H9 (cell line): ENCODE measurements around the gene R3HDM2. TPM values are rescaled to one million over a fixed set of nuclear protein-coding genes. Genes with fewer than 3 reads are reported as not detected.
A peak's percentile ranks its signal among the peaks of the same experiment; 100 is the strongest.

ENCODE experiments used
- DNase-seq: peaks from one replicate; pipeline ENCODE4 v3.0.0-alpha.2; 2017
- H2AFZ ChIP-seq: one replicate; pipeline ENCODE4 v1.6.1; 2013; ENCODE audit warnings: mild to moderate bottlenecking, low read length, control low read depth, moderate library complexity
- H2AK5ac ChIP-seq: 2 replicates; pipeline ENCODE4 v1.6.1; 2013; ENCODE audit warnings: low read length, control low read depth, mixed read lengths; ENCODE audit not compliant: insufficient read length
- H2BK120ac ChIP-seq: one replicate; pipeline ENCODE4 v1.6.1; 2013; ENCODE audit warnings: low read depth, mild to moderate bottlenecking, low read length, control low read depth, inconsistent platforms; ENCODE audit not compliant: poor library complexity, severe bottlenecking
- H2BK12ac ChIP-seq: 2 replicates; pipeline ENCODE4 v1.6.1; 2013; ENCODE audit warnings: low read length, control low read depth, mixed read lengths, low read depth; ENCODE audit not compliant: insufficient read length
- H2BK15ac ChIP-seq: 2 replicates; pipeline ENCODE4 v1.6.1; 2013; ENCODE audit warnings: low read depth, low read length, control low read depth
- H2BK20ac ChIP-seq: one replicate; pipeline ENCODE4 v1.6.1; 2013; ENCODE audit warnings: low read depth, mild to moderate bottlenecking, low read length, control low read depth, inconsistent platforms; ENCODE audit not compliant: poor library complexity, severe bottlenecking
- H2BK5ac ChIP-seq: 2 replicates; pipeline ENCODE4 v1.6.1; 2013; ENCODE audit warnings: low read length, control low read depth, mixed read lengths; ENCODE audit not compliant: insufficient read length
- H3K14ac ChIP-seq: 2 replicates; pipeline ENCODE4 v1.6.1; 2013; ENCODE audit warnings: low read length, control low read depth; ENCODE audit not compliant: insufficient read depth
- H3K18ac ChIP-seq: 2 replicates; pipeline ENCODE4 v1.6.1; 2013; ENCODE audit warnings: low read depth, mild to moderate bottlenecking, mixed read lengths, low read length, control low read depth; ENCODE audit not compliant: insufficient read length
- H3K23ac ChIP-seq: 2 replicates; pipeline ENCODE4 v1.6.1; 2013; ENCODE audit warnings: low read length, control low read depth, mixed read lengths, low read depth; ENCODE audit not compliant: insufficient read length
- H3K23me2 ChIP-seq: 2 replicates; pipeline ENCODE4 v1.6.1; 2013; ENCODE audit warnings: low read depth, mild to moderate bottlenecking, mixed read lengths, low read length, control low read depth; ENCODE audit not compliant: insufficient read length, poor library complexity, severe bottlenecking
- H3K27ac ChIP-seq: 2 replicates; pipeline ENCODE4 v1.5.1; 2013; ENCODE audit warnings: low read length, control low read depth, mixed read lengths, low read depth; ENCODE audit not compliant: insufficient read length
- H3K27me3 ChIP-seq: 2 replicates; pipeline ENCODE4 v1.6.1; 2013; ENCODE audit warnings: low read length, control low read depth, inconsistent platforms; ENCODE audit not compliant: insufficient read depth
- H3K4ac ChIP-seq: 2 replicates; pipeline ENCODE4 v1.6.1; 2013; ENCODE audit warnings: low read depth, mild to moderate bottlenecking, control low read depth, inconsistent platforms, low read length, moderate library complexity
- H3K4me1 ChIP-seq: 2 replicates; pipeline ENCODE4 v1.6.1; 2013; ENCODE audit warnings: low read length, control low read depth, inconsistent platforms; ENCODE audit not compliant: insufficient read depth
- H3K4me2 ChIP-seq: 2 replicates; pipeline ENCODE4 v1.6.1; 2013; ENCODE audit warnings: low read length, control low read depth, mixed read lengths; ENCODE audit not compliant: insufficient read length, insufficient read depth
- H3K56ac ChIP-seq: 2 replicates; pipeline ENCODE4 v1.6.1; 2013; ENCODE audit warnings: low read depth, mild to moderate bottlenecking, mixed read lengths, low read length, control low read depth; ENCODE audit not compliant: insufficient read length
- H3K79me1 ChIP-seq: 2 replicates; pipeline ENCODE4 v1.6.1; 2013; ENCODE audit warnings: low read depth, mild to moderate bottlenecking, moderate library complexity, low read length, control low read depth, inconsistent platforms; ENCODE audit not compliant: insufficient read depth, poor library complexity, severe bottlenecking
- H3K79me2 ChIP-seq: 2 replicates; pipeline ENCODE4 v1.6.1; 2013; ENCODE audit warnings: low read length, control low read depth, inconsistent platforms; ENCODE audit not compliant: insufficient read depth
- H3K9ac ChIP-seq: 2 replicates; pipeline ENCODE4 v1.6.1; 2013; ENCODE audit warnings: low read length, control low read depth, mixed read lengths; ENCODE audit not compliant: insufficient read length; ENCODE audit errors: extremely low read depth
- H3K9me3 ChIP-seq: one replicate; pipeline ENCODE4 v1.6.1; 2013; ENCODE audit warnings: low read depth, low read length, inconsistent platforms; ENCODE audit not compliant: control insufficient read depth
- H3T11ph ChIP-seq: one replicate; pipeline ENCODE4 v1.6.1; 2013; ENCODE audit warnings: mild to moderate bottlenecking, low read length, control low read depth, inconsistent platforms
- H4K20me1 ChIP-seq: one replicate; pipeline ENCODE4 v1.6.1; 2013; ENCODE audit not compliant: control insufficient read depth, insufficient read length, insufficient read depth
- H4K5ac ChIP-seq: 2 replicates; pipeline ENCODE4 v1.6.1; 2013; ENCODE audit warnings: low read depth, mild to moderate bottlenecking, mixed read lengths, low read length, control low read depth; ENCODE audit not compliant: insufficient read length
- H4K8ac ChIP-seq: replicated peaks from 2 replicates; pipeline ENCODE4 v1.6.1; 2013; ENCODE audit warnings: low read length, control low read depth, mixed read lengths, low read depth; ENCODE audit not compliant: insufficient read length
- H4K91ac ChIP-seq: 2 replicates; pipeline ENCODE4 v1.6.1; 2013; ENCODE audit warnings: low read depth, mild to moderate bottlenecking, moderate library complexity, mixed read lengths, low read length, control low read depth; ENCODE audit not compliant: insufficient read length
- H3K27ac Mint-ChIP-seq, 3 experiments: 2 replicates in 2 of 3; 3 replicates in 1 of 3; pipeline ENCODE4 v1.8.0; 2020 to 2021; ENCODE audit warnings: mixed read lengths in 3 of 3, mild to moderate bottlenecking in 1 of 3, moderate library complexity in 1 of 3
- H3K27me3 Mint-ChIP-seq: 2 replicates; pipeline ENCODE4 v1.8.0; 2021; ENCODE audit warnings: low read depth, mild to moderate bottlenecking, moderate library complexity, mixed read lengths
- H3K36me3 Mint-ChIP-seq, 3 experiments: 2 replicates in 2 of 3; 3 replicates in 1 of 3; pipeline ENCODE4 v1.8.0; 2020 to 2021; ENCODE audit warnings: low read depth in 3 of 3, mixed read lengths in 3 of 3; ENCODE audit not compliant: insufficient read depth in 1 of 3
- H3K4me1 Mint-ChIP-seq, 2 experiments: 2 replicates each; pipeline ENCODE4 v1.8.0; 2020; ENCODE audit warnings: mixed read lengths in 2 of 2
- H3K4me3 Mint-ChIP-seq, 2 experiments: 2 replicates in 1 of 2; 3 replicates in 1 of 2; pipeline ENCODE4 v1.8.0; 2020 to 2021; ENCODE audit warnings: mild to moderate bottlenecking in 2 of 2, mixed read lengths in 2 of 2, moderate library complexity in 1 of 2
- H3K9me3 Mint-ChIP-seq, 2 experiments: 2 replicates in 1 of 2; 3 replicates in 1 of 2; pipeline ENCODE4 v1.8.0; 2020; ENCODE audit warnings: mild to moderate bottlenecking in 2 of 2, mixed read lengths in 2 of 2, moderate library complexity in 1 of 2
- CTCF ChIP-seq: fragments of 200-600 bp; sonication (generic); conservative IDR thresholded peaks from 3 replicates; pipeline ENCODE4 v1.8.0; 2021; ENCODE audit warnings: antibody characterized with exemption, mild to moderate bottlenecking
- WGBS: extraction: QIAGEN DNeasy Blood & Tissue Kit; methylation state at CpG from one replicate; pipeline ENCODE4 v1.1.7; 2013; ENCODE audit warnings: missing lambda C conversion rate, low lambda C conversion rate, mixed read lengths; ENCODE audit not compliant: insufficient read length; ENCODE audit errors: extremely low coverage; 5-methylcytosine and 5-hydroxymethylcytosine counted together
- total RNA-seq: library from RNA; stranded (reverse); gene quantifications from 2 replicates; pipeline ENCODE4 v1.2.1, GENCODE V29; 2021

R3HDM2 gene
- total RNA-seq, 1 experiment from 2014 or later, result 43.9 TPM

GRCh38 chr12:57342207-57342691 is 88.6 kb downstream of the R3HDM2 start:
- H3K9me3 ChIP-seq, result no peaks in the 10 kb centered on the region
- peak overlapping the region; percentile 28 for H3K4me2 ChIP-seq
- no peaks in the 10 kb centered on the region for H3K79me2 ChIP-seq
- H3K23me2 ChIP-seq, result no peaks in the 10 kb centered on the region
- H4K5ac ChIP-seq, result no peak overlapping the region
- H3K27ac ChIP-seq, result no peak overlapping the region
- H2BK20ac ChIP-seq, result no peak overlapping the region
- no peaks in the 10 kb centered on the region for H4K20me1 ChIP-seq
- no peak overlapping the region for H2BK5ac ChIP-seq
- no peak overlapping the region for H2AFZ ChIP-seq
- Mint-ChIP-seq H3K36me3 (peaks cover 0 to 8% (median 2%) of the 10 kb centered on the region in 3 experiments; a peak in 2 of 7 replicates), H3K4me3 (peak overlapping the region in 1 of 2 experiments; percentile 64; a peak in 1 of 5 replicates), H3K27ac (peak overlapping the region; percentile 72 to 96 (median 80); a peak in 3 of 7 replicates), H3K27me3 (no peaks in the 10 kb centered on the region), H3K9me3 (no peaks in the 10 kb centered on the region), H3K4me1 (peaks cover 11 to 29% of the 10 kb centered on the region in 2 experiments)
- H3K27me3 ChIP-seq, result no peaks in the 10 kb centered on the region
- no peaks in the 10 kb centered on the region for H3K79me1 ChIP-seq
- H3K23ac ChIP-seq, result no peak overlapping the region
- no peak overlapping the region for H2AK5ac ChIP-seq
- no peak overlapping the region for H4K91ac ChIP-seq
- no peak overlapping the region for H3K14ac ChIP-seq
- H3K18ac ChIP-seq, result no peak overlapping the region
- H2BK12ac ChIP-seq, result no peak overlapping the region
- no peak overlapping the region for H3T11ph ChIP-seq
- H2BK120ac ChIP-seq, result no peak overlapping the region
- peak; percentile 65 for DNase-seq
- TF ChIP-seq CTCF, result no peak
- H3K56ac ChIP-seq, result no peak overlapping the region
- no peak overlapping the region for H4K8ac ChIP-seq
- H2BK15ac ChIP-seq, result no peak overlapping the region
- H3K4me1 ChIP-seq, result peaks cover 5% of the 10 kb centered on the region; the same call in 1 of the 2 replicates
- H3K4ac ChIP-seq, result no peak overlapping the region
- no CpG with 5 or more reads among the region's 7 CpGs for WGBS
- no peak overlapping the region for H3K9ac ChIP-seq
